ENCODE results near the gene SLC17A9.
A peak's percentile ranks its signal among the peaks of the same experiment; 100 is the strongest.

SLC17A9 gene

GRCh38 chr20:62972845-62973745 is 20.6 kb downstream of the SLC17A9 start:
- Mint-ChIP-seq H3K9me3 (no peaks in the 10 kb centered on the region), H3K27me3 (peaks cover 37% of the 10 kb centered on the region), H3K36me3 (ENCODE audit: low read depth) (no peaks in the 10 kb centered on the region), H3K4me1 (ENCODE audit: low read depth) (peaks cover 27% of the 10 kb centered on the region), H3K27ac (no peak overlapping the region), H3K4me3 (no peak overlapping the region)

- no peaks in the 10 kb centered on the region for H3K9me3 Mint-ChIP-seq
- H3K4me3 Mint-ChIP-seq, result no peak overlapping the region
- H3K36me3 Mint-ChIP-seq (ENCODE audit: low read depth), result no peaks in the 10 kb centered on the region
- H3K27ac Mint-ChIP-seq, result no peak overlapping the region
- peaks cover 37% of the 10 kb centered on the region for H3K4me1 Mint-ChIP-seq (ENCODE audit: low read depth)
- peaks cover 52% of the 10 kb centered on the region for H3K27me3 Mint-ChIP-seq
These were observed 22.8 kb downstream of the SLC17A9 start for GRCh38 chr20:62975251-62975760.

DNA sequence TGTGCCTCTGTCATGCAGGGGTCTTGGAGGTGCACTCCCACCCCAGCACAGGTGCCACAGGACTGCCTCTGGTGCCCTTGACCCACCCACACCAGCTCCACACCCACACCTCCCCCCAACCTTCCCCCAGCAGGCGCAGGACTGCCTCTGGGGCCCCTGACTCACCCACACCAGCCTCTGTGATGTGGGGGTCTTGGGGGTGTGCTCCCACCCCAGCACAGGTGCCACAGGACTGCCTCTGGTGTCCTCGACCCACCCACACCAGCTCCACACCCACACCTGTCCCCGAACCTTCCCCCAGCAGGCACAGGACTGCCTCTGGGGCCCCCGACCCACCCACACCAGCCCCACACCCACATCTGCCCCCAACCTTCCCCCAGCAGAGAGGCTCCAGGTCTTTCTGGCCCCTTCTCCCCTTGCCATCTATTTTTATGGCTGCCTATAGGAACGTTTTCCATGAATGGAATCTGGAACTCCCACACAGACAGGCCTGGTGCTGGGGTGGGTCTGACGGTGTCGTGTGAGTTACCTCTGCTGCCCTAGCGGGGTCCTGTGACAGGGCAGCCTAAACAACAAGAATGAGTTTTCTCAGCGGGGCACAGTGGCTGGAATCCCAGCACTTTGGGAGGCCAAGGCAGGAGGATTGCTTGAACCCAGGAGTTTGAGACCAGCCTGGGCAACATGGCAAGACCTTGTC is 23.5 kb downstream of the SLC17A9 start:
- no peak overlapping the region for H3K27ac Mint-ChIP-seq
- H3K4me3 Mint-ChIP-seq, result no peak overlapping the region
- no peaks in the 10 kb centered on the region for H3K36me3 Mint-ChIP-seq (ENCODE audit: low read depth)
- peaks cover 55% of the 10 kb centered on the region for H3K27me3 Mint-ChIP-seq
- no peaks in the 10 kb centered on the region for H3K9me3 Mint-ChIP-seq
- peaks cover 44% of the 10 kb centered on the region for H3K4me1 Mint-ChIP-seq (ENCODE audit: low read depth)

GRCh38 chr20:62976886-62977285 is 24.4 kb downstream of the SLC17A9 start:
- Mint-ChIP-seq H3K4me1 (ENCODE audit: low read depth) (peaks cover 47% of the 10 kb centered on the region), H3K27ac (no peak overlapping the region), H3K36me3 (ENCODE audit: low read depth) (no peaks in the 10 kb centered on the region), H3K4me3 (no peak overlapping the region), H3K9me3 (no peaks in the 10 kb centered on the region), H3K27me3 (peaks cover 51% of the 10 kb centered on the region)

- Mint-ChIP-seq H3K27ac (no peak overlapping the region), H3K4me1 (ENCODE audit: low read depth) (peaks cover 44% of the 10 kb centered on the region), H3K27me3 (peaks cover 44% of the 10 kb centered on the region), H3K4me3 (peak overlapping the region; percentile 37), H3K9me3 (no peaks in the 10 kb centered on the region), H3K36me3 (ENCODE audit: low read depth) (no peaks in the 10 kb centered on the region)
These were observed 25.4 kb downstream of the SLC17A9 start for GRCh38 chr20:62977613-62978560.

DNA sequence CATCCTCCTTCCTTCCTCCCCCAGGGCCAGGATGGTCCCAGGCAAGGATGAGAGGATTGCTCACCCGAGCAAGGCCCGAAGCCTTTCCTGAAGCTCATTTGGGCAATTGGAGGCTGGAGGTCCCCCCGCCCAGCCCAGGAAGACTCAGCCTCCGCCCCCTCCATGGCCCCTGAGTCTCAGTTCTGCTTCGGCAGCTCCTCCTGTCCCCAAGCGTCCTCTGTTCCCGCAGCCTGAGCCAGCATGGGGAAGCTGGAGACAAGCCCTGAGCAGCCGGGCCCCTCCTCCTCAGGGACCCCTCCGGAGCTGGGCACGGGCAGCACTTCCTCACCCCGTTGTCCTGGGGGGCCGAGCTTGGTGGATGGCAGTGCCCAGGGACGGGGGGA is 26.0 kb downstream of the SLC17A9 start:
- H3K4me3 Mint-ChIP-seq, result no peak overlapping the region
- no peaks in the 10 kb centered on the region for H3K36me3 Mint-ChIP-seq (ENCODE audit: low read depth)
- H3K9me3 Mint-ChIP-seq, result no peaks in the 10 kb centered on the region
- peaks cover 44% of the 10 kb centered on the region for H3K4me1 Mint-ChIP-seq (ENCODE audit: low read depth)
- peaks cover 42% of the 10 kb centered on the region for H3K27me3 Mint-ChIP-seq
- H3K27ac Mint-ChIP-seq, result no peak overlapping the region

DNA sequence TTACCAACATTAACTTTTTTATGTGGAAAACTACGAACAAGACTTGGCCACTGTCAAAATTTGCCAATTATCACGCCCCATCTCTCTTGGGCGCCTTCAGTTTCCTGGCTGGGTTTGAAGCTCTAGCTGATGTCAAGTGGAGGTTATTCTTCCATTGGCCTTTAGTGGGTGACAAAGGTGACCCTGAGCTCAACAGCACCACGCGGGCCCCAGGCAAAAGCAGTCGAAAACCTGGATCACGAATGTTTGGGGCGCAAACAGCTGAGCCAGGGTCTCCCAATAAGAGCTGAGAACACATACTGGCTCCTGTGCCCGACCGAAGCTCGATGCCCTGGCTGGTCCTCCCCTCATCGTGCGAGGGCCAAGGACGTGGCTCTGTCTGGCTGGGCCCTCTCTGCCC is 26.8 kb downstream of the SLC17A9 start:
- Mint-ChIP-seq H3K9me3 (no peaks in the 10 kb centered on the region), H3K4me1 (ENCODE audit: low read depth) (peaks cover 44% of the 10 kb centered on the region), H3K27me3 (peaks cover 36% of the 10 kb centered on the region), H3K4me3 (no peak overlapping the region), H3K27ac (no peak overlapping the region), H3K36me3 (ENCODE audit: low read depth) (no peaks in the 10 kb centered on the region)

DNA sequence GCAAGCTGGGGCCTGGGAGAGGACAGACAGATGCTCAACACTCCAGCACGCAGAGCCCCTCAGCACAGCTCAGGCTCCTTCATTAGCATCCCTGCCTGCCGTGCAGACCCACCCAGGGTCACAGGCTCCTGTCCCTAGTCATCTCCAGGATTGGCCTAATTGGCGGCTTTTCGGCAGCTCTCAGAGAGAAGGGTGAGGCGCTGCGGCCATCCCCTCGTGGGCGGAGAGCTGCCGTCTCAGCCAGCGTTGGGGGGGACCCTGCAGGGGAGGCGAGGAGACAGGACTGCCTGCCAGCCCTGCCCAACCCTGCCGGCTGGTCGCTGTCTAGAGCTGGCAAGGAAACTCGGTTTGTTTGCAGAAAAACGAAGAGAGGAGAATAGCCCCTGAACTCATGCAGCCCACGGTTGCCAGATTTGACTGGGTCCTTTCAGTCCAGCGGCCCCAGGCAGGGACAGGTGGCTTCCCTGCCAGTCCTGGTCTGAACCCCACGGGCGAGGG is 27.4 kb downstream of the SLC17A9 start:
- H3K9me3 Mint-ChIP-seq, result no peaks in the 10 kb centered on the region
- H3K27ac Mint-ChIP-seq, result no peak overlapping the region
- H3K4me1 Mint-ChIP-seq (ENCODE audit: low read depth), result peaks cover 44% of the 10 kb centered on the region
- H3K27me3 Mint-ChIP-seq, result peaks cover 30% of the 10 kb centered on the region
- H3K4me3 Mint-ChIP-seq, result no peak overlapping the region
- no peaks in the 10 kb centered on the region for H3K36me3 Mint-ChIP-seq (ENCODE audit: low read depth)

DNA sequence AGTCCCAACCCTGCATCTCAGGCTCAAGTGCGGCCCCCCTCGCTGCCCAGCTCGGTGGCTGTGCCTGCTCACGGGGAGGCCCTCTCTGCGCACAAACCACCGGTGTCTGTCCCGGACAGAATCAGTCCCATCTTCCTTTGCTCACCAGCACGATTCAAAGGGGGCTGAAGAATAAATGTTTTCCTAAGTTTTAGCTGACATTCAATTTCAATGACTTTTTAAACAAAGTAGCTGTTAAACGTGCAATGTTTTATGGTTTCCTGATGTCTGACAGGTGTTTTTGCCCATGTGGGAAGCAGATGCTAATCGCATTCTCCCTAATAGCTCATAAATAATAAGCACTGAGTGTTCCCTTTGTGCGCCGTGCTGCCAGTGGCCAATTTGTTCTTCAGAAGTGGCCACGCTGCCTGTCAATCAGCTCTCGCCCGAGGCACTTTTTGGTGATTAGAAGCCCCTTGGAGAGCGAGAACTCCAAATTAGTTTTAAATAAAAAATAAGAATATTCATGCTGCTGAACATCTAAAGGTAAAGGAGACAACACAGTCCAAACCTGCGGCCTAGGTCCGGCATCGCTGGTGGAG is 28.0 kb downstream of the SLC17A9 start:
- Mint-ChIP-seq H3K27me3 (peaks cover 29% of the 10 kb centered on the region), H3K4me3 (no peak overlapping the region), H3K4me1 (ENCODE audit: low read depth) (peaks cover 44% of the 10 kb centered on the region), H3K27ac (no peak overlapping the region), H3K9me3 (no peaks in the 10 kb centered on the region), H3K36me3 (ENCODE audit: low read depth) (no peaks in the 10 kb centered on the region)

- no peak overlapping the region for H3K27ac Mint-ChIP-seq
These were observed 28.5 kb downstream of the SLC17A9 start for GRCh38 chr20:62980970-62981369.

DNA sequence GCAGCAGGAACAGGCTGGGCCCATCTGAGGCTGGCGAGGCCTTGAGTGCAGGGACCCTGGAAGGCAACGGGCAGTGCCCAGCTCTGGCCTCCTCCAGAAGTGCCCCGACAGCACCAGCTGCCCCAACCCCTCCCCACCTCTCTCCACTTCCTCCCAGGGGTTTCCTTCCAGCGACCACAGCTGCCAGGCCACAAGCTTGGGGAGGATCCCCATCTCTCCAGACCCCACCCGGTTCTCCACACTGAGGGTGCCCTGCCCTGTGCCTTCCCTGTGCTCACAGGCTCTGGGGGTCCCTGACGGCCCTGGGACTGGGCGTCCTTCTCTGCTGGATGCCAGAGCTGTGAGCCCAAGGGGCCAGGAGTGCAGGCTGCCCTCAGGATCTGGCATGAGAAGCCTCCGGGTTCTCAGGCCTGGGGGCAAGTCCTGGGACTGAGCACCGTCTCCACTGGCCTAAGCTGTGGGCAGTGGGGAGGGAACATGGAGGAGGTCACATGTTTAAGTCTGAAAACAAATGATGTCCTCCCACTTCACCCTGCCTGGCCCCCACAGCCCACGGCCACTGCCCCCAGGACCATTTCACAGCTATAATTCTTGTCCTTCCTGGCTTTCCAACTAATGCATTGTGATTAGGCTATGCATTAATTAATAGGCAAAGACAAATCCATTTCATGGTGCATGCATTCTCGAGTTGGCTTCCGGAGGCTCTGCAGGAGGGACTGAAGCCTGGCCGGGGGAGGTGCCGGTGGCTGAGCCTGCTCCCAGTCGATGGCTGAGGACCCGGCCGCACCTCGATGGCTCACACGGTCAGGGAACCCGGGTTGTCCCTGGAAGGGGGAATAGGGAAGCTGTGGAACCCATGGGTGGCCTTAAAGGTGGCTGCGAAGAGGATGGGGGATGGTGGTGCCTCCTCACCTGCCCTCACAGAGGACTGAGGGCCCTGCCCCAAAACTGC is 29.9 kb downstream of the SLC17A9 start:
- Mint-ChIP-seq H3K4me3 (no peak overlapping the region), H3K27ac (no peak overlapping the region), H3K9me3 (no peaks in the 10 kb centered on the region), H3K27me3 (peaks cover 21% of the 10 kb centered on the region), H3K4me1 (ENCODE audit: low read depth) (peaks cover 36% of the 10 kb centered on the region), H3K36me3 (ENCODE audit: low read depth) (no peaks in the 10 kb centered on the region)

More at GRCh38 chr20:62980970-62981369, 28.5 kb downstream of the SLC17A9 start:
- Mint-ChIP-seq H3K4me3 (no peak overlapping the region), H3K4me1 (ENCODE audit: low read depth) (peaks cover 44% of the 10 kb centered on the region), H3K9me3 (no peaks in the 10 kb centered on the region), H3K27me3 (peaks cover 29% of the 10 kb centered on the region), H3K36me3 (ENCODE audit: low read depth) (no peaks in the 10 kb centered on the region)

- Mint-ChIP-seq H3K4me1 (ENCODE audit: low read depth) (peaks cover 28% of the 10 kb centered on the region), H3K27me3 (peaks cover 21% of the 10 kb centered on the region), H3K9me3 (no peaks in the 10 kb centered on the region), H3K36me3 (ENCODE audit: low read depth) (no peaks in the 10 kb centered on the region), H3K27ac (no peak overlapping the region), H3K4me3 (no peak overlapping the region)
These were observed 30.7 kb downstream of the SLC17A9 start for GRCh38 chr20:62983210-62983609.

DNA sequence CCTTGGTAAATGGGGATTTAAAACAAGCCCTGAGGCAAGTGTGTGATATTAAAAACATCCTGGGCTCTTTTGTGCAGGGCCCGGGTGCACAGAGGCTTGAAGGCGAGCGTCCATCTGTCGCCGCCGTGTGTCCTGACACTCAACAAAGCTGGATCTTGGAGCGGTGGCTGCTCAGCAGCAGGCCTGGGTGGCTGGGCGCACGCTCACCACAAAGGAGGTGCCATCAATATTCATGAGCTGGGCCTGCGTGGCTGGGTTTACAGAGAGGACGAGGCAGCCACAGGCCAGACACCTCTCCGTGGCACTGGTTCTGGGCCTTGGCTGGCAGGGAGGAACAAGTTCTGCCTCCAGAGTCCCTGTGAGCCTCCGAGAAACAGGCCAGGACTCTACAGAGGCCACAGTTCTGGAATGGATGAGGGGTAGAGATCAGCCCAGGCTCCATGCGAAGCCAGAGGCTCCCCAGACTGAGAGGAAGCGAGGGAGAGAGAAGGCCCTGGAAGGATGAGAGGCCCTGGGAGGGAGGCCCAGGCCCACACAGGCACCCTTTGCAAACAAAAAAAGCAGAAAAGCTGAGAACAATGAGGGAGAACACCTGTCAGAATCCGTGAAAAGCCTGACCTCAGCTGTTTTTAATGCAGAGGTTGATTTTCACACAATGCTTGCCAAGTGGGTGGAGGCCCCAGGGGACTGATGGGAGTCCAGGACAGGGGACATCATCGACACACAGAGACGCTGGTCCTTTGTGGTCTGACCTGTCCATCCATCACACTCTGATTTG is 32.3 kb downstream of the SLC17A9 start:
- Mint-ChIP-seq H3K4me3 (no peak overlapping the region), H3K27ac (no peak overlapping the region), H3K27me3 (peaks cover 8% of the 10 kb centered on the region), H3K4me1 (ENCODE audit: low read depth) (peaks cover 30% of the 10 kb centered on the region), H3K36me3 (ENCODE audit: low read depth) (no peaks in the 10 kb centered on the region), H3K9me3 (no peaks in the 10 kb centered on the region)

All from stimulated activated naive CD8-positive, alpha-beta T cell treated with anti-CD3 and anti-CD28 coated beads, Interleukin-15, Interleukin-2, amounts not matched to agents 100 ng/mL and 50 ng/mL, for 24 hours (primary cell).